CD8-positive, alpha-beta memory T cell (primary cell): ENCODE results near the gene PASK. TPM values are rescaled to one million over a fixed set of nuclear protein-coding genes. Genes with fewer than 3 reads are reported as not detected.

ENCODE experiments used
- CTCF ChIA-PET: fragments of 350-600 bp; sonication (Branson Sonifier 250); formaldehyde crosslinking; loops from one replicate; lab custom pipeline; 2021; ENCODE audit warnings: antibody characterized with exemption; lab: Charles Lee
- POLR2A ChIA-PET: fragments of 350-600 bp; sonication (Branson Sonifier 250); formaldehyde crosslinking; loops from one replicate; lab custom pipeline; 2021; ENCODE audit warnings: antibody characterized with exemption; lab: Charles Lee
- DNase-seq, 5 donors: peaks; one replicate each; pipeline versions ENCODE4 v3.0.0 to v3.0.0-alpha.2; 2020 to 2022; ENCODE audit warnings: mixed read lengths in 1 of 5
- H3K27ac ChIP-seq: one replicate; pipeline ENCODE4 v1.7.0; 2013; ENCODE audit warnings: low read depth, mild to moderate bottlenecking, low read length, moderate library complexity
- H3K27me3 ChIP-seq: 2 replicates; pipeline ENCODE4 v1.7.0; 2013; ENCODE audit warnings: low read length, mild to moderate bottlenecking; ENCODE audit not compliant: insufficient read depth, poor library complexity, severe bottlenecking
- H3K36me3 ChIP-seq: 2 replicates; pipeline ENCODE4 v1.7.0; 2013; ENCODE audit warnings: mild to moderate bottlenecking, low read length, moderate library complexity; ENCODE audit not compliant: insufficient read depth
- H3K4me1 ChIP-seq: 2 replicates; pipeline ENCODE4 v1.7.0; 2013; ENCODE audit warnings: mild to moderate bottlenecking, low read length, moderate library complexity; ENCODE audit not compliant: insufficient read depth
- H3K4me3 ChIP-seq: 2 replicates; pipeline ENCODE4 v1.7.0; 2013; ENCODE audit warnings: mild to moderate bottlenecking, low read length
- H3K9me3 ChIP-seq: 2 replicates; pipeline ENCODE4 v1.7.0; 2013; ENCODE audit warnings: mild to moderate bottlenecking, low read length
- H3K27ac Mint-ChIP-seq, 8 donors: one replicate each; pipeline ENCODE4 v1.8.0; 2020 to 2021; ENCODE audit warnings: mixed read lengths in 8 of 8, mild to moderate bottlenecking in 6 of 8, inconsistent platforms in 3 of 8, moderate library complexity in 3 of 8
- H3K27me3 Mint-ChIP-seq, 2 donors: one replicate each; pipeline ENCODE4 v1.8.0; 2020 to 2021; ENCODE audit warnings: mixed read lengths in 2 of 2, mild to moderate bottlenecking in 1 of 2, moderate library complexity in 1 of 2
- H3K36me3 Mint-ChIP-seq, 3 donors: one replicate each; pipeline ENCODE4 v1.8.0; 2020 to 2021; ENCODE audit warnings: mixed read lengths in 3 of 3, inconsistent platforms in 1 of 3, mild to moderate bottlenecking in 1 of 3
- H3K4me1 Mint-ChIP-seq, 3 donors: one replicate each; pipeline ENCODE4 v1.8.0; 2020 to 2021; ENCODE audit warnings: mixed read lengths in 3 of 3, inconsistent platforms in 1 of 3, mild to moderate bottlenecking in 1 of 3
- H3K4me3 Mint-ChIP-seq, 7 donors: one replicate each; pipeline ENCODE4 v1.8.0; 2020 to 2021; ENCODE audit warnings: mixed read lengths in 7 of 7, mild to moderate bottlenecking in 6 of 7, moderate library complexity in 4 of 7, inconsistent platforms in 2 of 7
- H3K9me3 Mint-ChIP-seq, 5 donors: one replicate each; pipeline ENCODE4 v1.8.0; 2020 to 2022; ENCODE audit warnings: mixed read lengths in 5 of 5, mild to moderate bottlenecking in 3 of 5, moderate library complexity in 2 of 5, inconsistent platforms in 1 of 5
- polyA plus RNA-seq: library from polyadenylated mRNA; unstranded; fragments of 300-500 nt; fragmentation: Illumina TruSeq; gene quantifications from one replicate; pipeline ENCODE4 v1.2.3, GENCODE V29; 2021
- total RNA-seq, 2 experiments: library from RNA; stranded (reverse); gene quantifications; one replicate each; pipeline ENCODE4 v1.2.3, GENCODE V29; 2021

Gene PASK
- total and polyA plus RNA-seq, 3 experiments from 2014 or later, result 32.8 to 93.8 (median 92.8) TPM

- H3K36me3 ChIP-seq, result no peaks in the 10 kb centered on the region
- no peaks in the 10 kb centered on the region for H3K27me3 Mint-ChIP-seq
- peak overlapping the region; percentile 80 to 99 (median 96) for H3K27ac Mint-ChIP-seq
- peak overlapping the region; percentile 78 to 95 (median 90) for H3K4me3 Mint-ChIP-seq
- POLR2A ChIA-PET, result interaction anchor here (1.2 to 3.2 kb wide), 4 partner anchors 10 to 37 kb away, joined by 3 to 24 read pairs (median 10); partner anchors contain the start of genes MTERF4, PASK and PPP1R7
- peaks cover 48% of the 10 kb centered on the region for H3K4me1 ChIP-seq
- CTCF ChIA-PET, result interaction anchor here (7.7 kb wide), 1 partner anchor 38 kb away, joined by 54 read pairs; the partner anchor contains the start of genes PASK and PPP1R7
- peaks cover 48 to 68% (median 50%) of the 10 kb centered on the region in 3 donors for H3K4me1 Mint-ChIP-seq
- H3K27ac ChIP-seq, result peak overlapping the region; percentile 51
- H3K36me3 Mint-ChIP-seq, result peaks cover 3 to 86% (median 20%) of the 10 kb centered on the region in 3 donors
- DNase-seq, result no peak
- H3K9me3 ChIP-seq, result no peaks in the 10 kb centered on the region
- peak overlapping the region; percentile 40 for H3K4me3 ChIP-seq
- H3K9me3 Mint-ChIP-seq, result no peaks in the 10 kb centered on the region
- H3K27me3 ChIP-seq, result no peaks in the 10 kb centered on the region
These were observed 37.2 kb downstream of the PASK start for GRCh38 chr2:241112046-241112445.

DNA sequence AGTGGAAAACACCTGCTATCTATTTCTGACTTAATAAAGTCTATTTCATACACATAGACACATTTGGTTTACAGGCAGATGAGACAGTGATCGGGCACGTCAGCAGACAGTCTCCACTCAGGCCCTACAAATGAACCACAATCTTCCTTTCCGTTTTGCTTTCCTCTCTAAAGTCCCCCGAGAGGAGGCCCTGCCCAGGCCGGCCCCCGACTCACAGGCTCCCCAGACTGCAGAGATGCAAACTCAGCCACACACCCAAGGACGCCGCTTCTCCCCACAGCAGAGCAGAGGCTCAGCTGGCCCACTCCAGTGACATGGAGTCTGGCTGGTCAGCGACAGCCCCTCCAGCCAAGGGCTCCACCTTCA lies 37.8 kb downstream of the PASK start:
- no peaks in the 10 kb centered on the region for H3K36me3 ChIP-seq
- peak overlapping the region; percentile 80 to 99 (median 96) for H3K27ac Mint-ChIP-seq
- ChIA-PET POLR2A (interaction anchor here (1.2 to 4.7 kb wide), 3 partner anchors 9 to 39 kb away, joined by 6 to 42 read pairs (median 24); partner anchors contain the start of genes MTERF4, PASK and PPP1R7), CTCF (interaction anchor here (1.2 to 7.7 kb wide), 2 partner anchors 33 to 39 kb away, joined by 4 to 54 read pairs; partner anchors contain the start of genes PASK and PPP1R7)
- H3K4me3 ChIP-seq, result peak overlapping the region; percentile 40
- peak overlapping the region; percentile 51 for H3K27ac ChIP-seq
- no peaks in the 10 kb centered on the region for H3K27me3 Mint-ChIP-seq
- H3K9me3 Mint-ChIP-seq, result no peaks in the 10 kb centered on the region
- H3K4me1 Mint-ChIP-seq, result peaks cover 48 to 71% (median 48%) of the 10 kb centered on the region in 3 donors
- H3K27me3 ChIP-seq, result no peaks in the 10 kb centered on the region
- H3K36me3 Mint-ChIP-seq, result peaks cover 3 to 86% (median 18%) of the 10 kb centered on the region in 3 donors
- H3K4me1 ChIP-seq, result peaks cover 49% of the 10 kb centered on the region
- no peaks in the 10 kb centered on the region for H3K9me3 ChIP-seq
- peak overlapping the region; percentile 78 to 95 (median 90) for H3K4me3 Mint-ChIP-seq
- DNase-seq, result peak in 3 of 5 donors; percentile 42 to 65 (median 62)

DNA sequence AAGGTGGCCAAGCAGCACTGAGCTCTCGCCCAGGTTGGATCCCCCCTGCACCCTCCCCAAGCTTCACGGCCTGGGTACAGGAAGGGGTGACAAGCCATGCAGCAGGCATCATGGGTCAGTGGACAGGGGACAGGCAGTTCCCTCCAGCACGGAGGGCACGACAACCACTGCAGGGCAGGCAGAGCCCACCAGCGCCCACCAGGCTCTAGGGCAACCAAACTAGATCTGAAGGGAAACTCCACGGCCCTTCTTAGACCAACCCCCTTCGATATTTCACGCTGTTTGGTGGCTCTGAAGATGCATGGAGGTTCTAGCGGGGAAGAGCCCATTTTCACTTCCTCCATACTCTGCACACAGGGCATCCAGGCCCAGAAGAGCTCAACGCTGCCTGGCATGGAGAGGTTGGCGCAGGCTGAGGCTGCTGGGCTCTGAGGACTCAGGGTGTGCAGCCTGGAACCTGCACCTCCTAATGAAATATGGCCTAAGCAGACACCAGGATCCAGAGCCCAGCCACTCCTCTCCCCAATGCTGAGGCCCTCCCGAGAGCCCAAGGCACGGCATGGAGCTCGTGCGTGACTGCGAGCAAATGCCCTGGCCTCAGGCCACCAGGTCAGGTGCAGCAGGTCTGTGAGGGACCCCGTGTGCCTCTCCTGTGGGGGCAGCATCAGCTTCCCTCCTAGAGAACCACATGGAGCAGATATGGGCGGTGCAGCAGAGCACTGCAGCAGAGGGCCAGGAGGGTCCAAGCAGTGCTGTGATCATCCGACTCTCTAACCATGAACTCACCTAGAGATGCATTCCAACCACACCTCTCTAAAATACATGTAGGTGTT lies 38.4 kb downstream of the PASK start:
- no peaks in the 10 kb centered on the region for H3K27me3 Mint-ChIP-seq
- peak in 2 of 5 donors; percentile 41 to 47 for DNase-seq
- Histone ChIP-seq H3K4me3 (peak overlapping the region; percentile 40), H3K9me3 (no peaks in the 10 kb centered on the region), H3K27ac (peak overlapping the region; percentile 51), H3K4me1 (peaks cover 53% of the 10 kb centered on the region), H3K27me3 (no peaks in the 10 kb centered on the region), H3K36me3 (no peaks in the 10 kb centered on the region)
- peaks cover 3 to 86% (median 13%) of the 10 kb centered on the region in 3 donors for H3K36me3 Mint-ChIP-seq
- peak overlapping the region; percentile 80 to 99 (median 96) for H3K27ac Mint-ChIP-seq
- POLR2A ChIA-PET, result interaction anchor here (0.8 to 4.7 kb wide), 5 partner anchors 8 to 39 kb away, joined by 3 to 42 read pairs (median 3); partner anchors contain the start of genes MTERF4, PASK and PPP1R7
- peak overlapping the region; percentile 78 to 95 (median 90) for H3K4me3 Mint-ChIP-seq
- CTCF ChIA-PET, result interaction anchor here (1.2 to 7.7 kb wide), 4 partner anchors 10 to 39 kb away, joined by 4 to 54 read pairs (median 5); partner anchors contain the start of genes PASK and PPP1R7
- H3K9me3 Mint-ChIP-seq, result no peaks in the 10 kb centered on the region
- peaks cover 48 to 76% (median 48%) of the 10 kb centered on the region in 3 donors for H3K4me1 Mint-ChIP-seq

GRCh38 chr2:241110089-241110606 lies 39.1 kb downstream of the PASK start:
- Histone ChIP-seq H3K4me3 (peak overlapping the region; percentile 40), H3K4me1 (peaks cover 60% of the 10 kb centered on the region), H3K27ac (no peak overlapping the region), H3K9me3 (no peaks in the 10 kb centered on the region), H3K27me3 (no peaks in the 10 kb centered on the region), H3K36me3 (no peaks in the 10 kb centered on the region)
- peaks cover 3 to 88% (median 12%) of the 10 kb centered on the region in 3 donors for H3K36me3 Mint-ChIP-seq
- POLR2A ChIA-PET, result interaction anchor here (0.5 to 4.7 kb wide), 9 partner anchors 8 to 548 kb away, joined by 3 to 42 read pairs (median 3); partner anchors contain the start of genes MTERF4, PASK and PPP1R7
- CTCF ChIA-PET, result interaction anchor here (1.2 to 7.7 kb wide), 5 partner anchors 9 to 40 kb away, joined by 4 to 54 read pairs (median 5); partner anchors contain the start of genes PASK and PPP1R7
- H3K9me3 Mint-ChIP-seq, result no peaks in the 10 kb centered on the region
- DNase-seq, result no peak
- H3K4me1 Mint-ChIP-seq, result peaks cover 48 to 83% (median 48%) of the 10 kb centered on the region in 3 donors
- H3K27me3 Mint-ChIP-seq, result no peaks in the 10 kb centered on the region
- peak overlapping the region; percentile 80 to 99 (median 97) for H3K27ac Mint-ChIP-seq
- peak overlapping the region; percentile 78 to 95 (median 90) for H3K4me3 Mint-ChIP-seq

- ChIA-PET POLR2A (interaction anchor here (0.5 to 4.7 kb wide), 7 partner anchors 13 to 549 kb away, joined by 3 to 42 read pairs (median 3); partner anchors contain the start of genes PASK and PPP1R7), CTCF (interaction anchor here (1.2 to 7.7 kb wide), 6 partner anchors 9 to 40 kb away, joined by 4 to 54 read pairs (median 5); partner anchors contain the start of genes PASK and PPP1R7)
- peak in 2 of 5 donors; percentile 26 to 61 for DNase-seq
- H3K9me3 Mint-ChIP-seq, result no peaks in the 10 kb centered on the region
- peaks cover 63% of the 10 kb centered on the region for H3K4me1 ChIP-seq
- no peaks in the 10 kb centered on the region for H3K9me3 ChIP-seq
- H3K4me1 Mint-ChIP-seq, result peaks cover 48 to 85% (median 48%) of the 10 kb centered on the region in 3 donors
- H3K36me3 Mint-ChIP-seq, result peaks cover 3 to 84% (median 6%) of the 10 kb centered on the region in 3 donors
- peak overlapping the region; percentile 41 for H3K27ac ChIP-seq
- H3K36me3 ChIP-seq, result no peaks in the 10 kb centered on the region
- peak overlapping the region; percentile 78 to 95 (median 90) for H3K4me3 Mint-ChIP-seq
- no peaks in the 10 kb centered on the region for H3K27me3 ChIP-seq
- H3K27ac Mint-ChIP-seq, result peak overlapping the region; percentile 80 to 99 (median 97)
- H3K4me3 ChIP-seq, result peak overlapping the region; percentile 23
- H3K27me3 Mint-ChIP-seq, result no peaks in the 10 kb centered on the region
These were observed 39.8 kb downstream of the PASK start for GRCh38 chr2:241109210-241110088.

DNA sequence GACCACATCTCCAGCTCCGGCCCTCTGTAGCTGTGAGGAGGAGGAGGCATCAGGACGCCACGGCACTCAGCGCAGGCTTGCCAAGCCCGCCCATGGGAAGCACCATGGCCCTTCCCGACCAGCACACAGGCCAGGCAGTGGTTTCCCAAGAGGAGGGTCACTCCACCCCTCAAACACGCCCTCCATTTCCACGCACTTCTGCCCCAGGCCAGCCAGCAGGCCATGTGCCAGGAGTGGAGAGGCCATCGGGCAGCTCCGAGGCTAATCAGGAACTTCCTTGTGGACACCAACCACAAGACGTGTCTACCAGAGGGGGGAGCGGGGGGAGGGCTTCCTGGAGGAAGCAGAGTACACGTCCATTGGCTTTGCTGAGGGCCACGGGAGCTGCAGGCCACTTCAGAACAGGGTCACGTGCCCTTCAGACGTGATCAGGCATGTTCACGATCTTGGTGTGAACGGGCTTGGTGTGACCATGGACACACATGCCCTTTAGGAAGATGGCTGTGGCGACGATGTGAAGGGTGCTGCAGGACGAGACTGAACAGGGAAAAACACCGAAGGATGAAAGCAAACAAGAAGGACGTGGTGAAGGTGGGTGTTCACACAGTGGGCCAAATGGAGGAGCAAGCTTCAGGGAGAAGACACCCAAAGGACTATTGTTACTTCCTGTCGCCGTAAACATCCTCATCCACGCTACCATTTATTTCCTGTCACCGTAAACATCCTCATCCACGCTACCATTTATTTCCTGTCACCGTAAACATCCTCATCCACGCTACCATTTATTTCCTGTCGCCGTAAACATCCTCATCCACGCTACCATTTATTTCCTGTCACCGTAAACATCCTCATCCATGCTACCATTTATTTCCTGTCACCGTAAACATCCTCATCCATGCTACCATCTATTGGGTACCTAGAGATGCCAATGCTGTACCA lies 40.7 kb downstream of the PASK start:
- Mint-ChIP-seq H3K4me3 (peak overlapping the region; percentile 75 to 95 (median 89)), H3K9me3 (no peaks in the 10 kb centered on the region), H3K4me1 (peaks cover 50 to 91% (median 55%) of the 10 kb centered on the region in 3 donors), H3K27ac (peak overlapping the region; percentile 80 to 99 (median 97)), H3K27me3 (no peaks in the 10 kb centered on the region), H3K36me3 (peaks cover 3 to 79% (median 4%) of the 10 kb centered on the region in 3 donors)
- peaks cover 72% of the 10 kb centered on the region for H3K4me1 ChIP-seq
- POLR2A ChIA-PET, result interaction anchor here (1.0 to 4.7 kb wide), 4 partner anchors 12 to 548 kb away, joined by 3 to 42 read pairs (median 9); partner anchors contain the start of genes PASK and PPP1R7
- no peaks in the 10 kb centered on the region for H3K36me3 ChIP-seq
- peak overlapping the region; percentile 60 for H3K27ac ChIP-seq
- H3K4me3 ChIP-seq, result peak overlapping the region; percentile 37
- no peaks in the 10 kb centered on the region for H3K27me3 ChIP-seq
- DNase-seq, result peak in 3 of 5 donors; percentile 64 to 82 (median 65)
- no peaks in the 10 kb centered on the region for H3K9me3 ChIP-seq
- CTCF ChIA-PET, result interaction anchor here (1.1 to 7.7 kb wide), 6 partner anchors 8 to 41 kb away, joined by 3 to 54 read pairs (median 4); partner anchors contain the start of genes PASK and PPP1R7
